GM13976 (cell line): ENCODE measurements around the gene BIK.

Experiments
- DNase-seq: peaks from one replicate; pipeline ENCODE4 v3.0.0; 2012; ENCODE audit warnings: low spot score
- CTCF ChIP-seq: IDR thresholded peaks from 2 replicates; pipeline ENCODE4 v1.5.1; 2012; ENCODE audit warnings: borderline replicate concordance, mild to moderate bottlenecking; ENCODE audit not compliant: insufficient read depth; ENCODE audit errors: extremely low read depth, missing control alignments, control extremely low read depth
- in situ Hi-C: fragments of 300-500 bp; cut with MboI; formaldehyde crosslinking; loops from one replicate; pipeline ENCODE4 v1.12.0; 2022; ENCODE audit warnings: low sequenced_read_pairs, mixed read lengths, inconsistent platforms; ENCODE audit not compliant: unreplicated experiment

The BIK gene

GRCh38 chr22:43113526-43114251 is 3.1 kb downstream of the BIK start:
- in situ Hi-C loops, result no loop called here
- TF ChIP-seq CTCF, result no peak
- no peak for DNase-seq

GRCh38 chr22:43114958-43115357 is 4.4 kb downstream of the BIK start:
- in situ Hi-C loops, result no loop called here
- no peak for DNase-seq
- no peak for TF ChIP-seq CTCF

GRCh38 chr22:43116932-43117331 is 6.4 kb downstream of the BIK start:
- TF ChIP-seq CTCF, result no peak
- no peak for DNase-seq
- in situ Hi-C loops, result no loop called here

GRCh38 chr22:43118024-43118849 is 7.7 kb downstream of the BIK start:
- in situ Hi-C loops, result no loop called here
- peak; percentile 51 for DNase-seq
- no peak for TF ChIP-seq CTCF

- in situ Hi-C loops, result no loop called here
- TF ChIP-seq CTCF, result no peak
- DNase-seq, result peak; percentile 80
Observed at GRCh38 chr22:43118953-43119458, 8.5 kb downstream of the BIK start.

GRCh38 chr22:43126501-43127165 is 16.1 kb downstream of the BIK start:
- in situ Hi-C loops, result no loop called here
- TF ChIP-seq CTCF, result no peak
- DNase-seq, result no peak
